Measurements from ENCODE around the gene F3.

The F3 gene

DNA sequence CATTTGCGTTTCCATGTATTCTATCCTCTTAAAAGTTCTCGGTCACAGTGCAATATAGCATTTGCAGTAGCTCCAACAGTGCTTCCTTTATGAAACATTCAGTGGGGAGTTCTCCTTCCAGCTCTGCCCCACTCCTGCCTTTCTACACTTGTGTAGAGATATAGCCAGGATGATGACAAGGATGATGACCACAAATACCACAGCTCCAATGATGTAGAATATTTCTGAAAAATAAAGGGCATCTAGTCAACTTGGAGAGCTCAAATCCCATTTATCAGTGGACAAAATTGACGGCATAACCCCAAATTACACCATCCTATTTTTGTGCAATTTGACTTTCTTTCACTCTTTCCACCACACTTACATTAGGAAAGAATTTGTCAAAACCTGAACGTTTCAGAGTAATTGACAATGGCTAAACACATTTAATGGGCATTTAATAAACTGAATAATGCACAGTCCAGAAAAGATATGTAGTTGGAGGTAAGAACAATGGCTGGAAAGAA is 11.1 kb downstream of the F3 start:
- Histone ChIP-seq H3K79me1 (ENCODE audit: low read depth, low read length) (no peaks in the 10 kb centered on the region), H3K27me3 (ENCODE audit: control insufficient read depth in 3 of 3, insufficient read depth in 3 of 3, low read depth in 1 of 3, low read length in 3 of 3) (no peaks in the 10 kb centered on the region), H3K27ac (replicated peaks; ENCODE audit: low read length) (no peak overlapping the region), H3K36me3 (replicated peaks in 1 of 2; ENCODE audit: control insufficient read depth in 2 of 2, insufficient read depth in 2 of 2, low read length in 2 of 2) (peaks cover 2 to 69% of the 10 kb centered on the region in 2 donors), H4K91ac (ENCODE audit: low read depth, low read length, poor library complexity) (no peak overlapping the region), H2BK5ac (ENCODE audit: low read length) (no peak overlapping the region), H2BK12ac (ENCODE audit: low read length) (no peak overlapping the region), H2BK120ac (ENCODE audit: low read depth, low read length) (no peak overlapping the region), H3K4me1 (ENCODE audit: control insufficient read depth in 2 of 2, insufficient read depth in 1 of 2, low read depth in 1 of 2, low read length in 2 of 2) (peaks cover 0 to 8% of the 10 kb centered on the region in 2 donors), H3K18ac (ENCODE audit: low read length) (no peak overlapping the region), H3K23ac (ENCODE audit: low read depth, low read length, poor library complexity) (no peak overlapping the region), H2AFZ (ENCODE audit: low read length) (no peak overlapping the region), H3K4ac (ENCODE audit: low read length) (no peak overlapping the region), H3K4me2 (ENCODE audit: insufficient read depth, low read length, poor library complexity, severe bottlenecking) (no peak overlapping the region), H2BK15ac (ENCODE audit: low read length) (no peak overlapping the region), H2AK5ac (ENCODE audit: low read depth, low read length) (no peak overlapping the region), H4K8ac (ENCODE audit: low read depth, low read length) (no peak overlapping the region), H3K9ac (ENCODE audit: low read depth, low read length, poor library complexity) (no peak overlapping the region), H3K14ac (ENCODE audit: low read length) (no peak overlapping the region), H3K9me3 (replicated peaks in 1 of 2; ENCODE audit: control insufficient read depth in 2 of 2, insufficient read depth in 1 of 2, low read depth in 1 of 2, low read length in 2 of 2) (peaks cover 0 to 10% of the 10 kb centered on the region in 2 donors), H3K4me3 (ENCODE audit: low read length in 2 of 2) (no peak overlapping the region)
- no CpG with 5 or more reads among the region's 4 CpGs for WGBS, 2 donors (ENCODE audit: extremely low coverage in 2 of 2, insufficient read length in 2 of 2, insufficient replicate concordance in 1 of 2)
- DNase-seq (ENCODE audit: low spot score) = no peak

DNA sequence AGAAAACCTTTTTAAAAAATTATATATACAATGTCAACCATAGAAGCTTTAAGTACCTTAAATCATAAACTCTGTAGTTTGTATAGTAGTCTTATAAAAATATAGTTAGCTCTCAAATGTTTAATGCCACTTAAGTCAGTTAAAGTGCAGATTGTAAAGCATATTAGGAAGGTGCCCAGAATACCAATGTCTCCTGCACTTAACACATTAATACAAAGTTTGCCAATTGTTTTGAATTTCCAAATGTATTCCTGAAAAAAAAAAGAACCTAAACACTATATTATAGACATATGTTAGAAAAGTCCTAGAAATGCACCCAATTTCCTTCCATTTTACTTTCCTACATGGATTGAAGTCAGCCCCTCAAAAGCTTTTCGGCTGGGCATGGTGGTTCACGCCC is 12.1 kb downstream of the F3 start:
- Histone ChIP-seq H3K4ac (ENCODE audit: low read length) (no peak overlapping the region), H2BK15ac (ENCODE audit: low read length) (no peak overlapping the region), H3K4me1 (ENCODE audit: control insufficient read depth in 2 of 2, insufficient read depth in 1 of 2, low read depth in 1 of 2, low read length in 2 of 2) (peaks cover 0 to 8% of the 10 kb centered on the region in 2 donors), H2BK12ac (ENCODE audit: low read length) (no peak overlapping the region), H3K27ac (replicated peaks; ENCODE audit: low read length) (no peak overlapping the region), H3K14ac (ENCODE audit: low read length) (no peak overlapping the region), H3K9ac (ENCODE audit: low read depth, low read length, poor library complexity) (no peak overlapping the region), H3K23ac (ENCODE audit: low read depth, low read length, poor library complexity) (no peak overlapping the region), H3K18ac (ENCODE audit: low read length) (no peak overlapping the region), H3K36me3 (replicated peaks in 1 of 2; ENCODE audit: control insufficient read depth in 2 of 2, insufficient read depth in 2 of 2, low read length in 2 of 2) (peaks cover 2 to 59% of the 10 kb centered on the region in 2 donors), H2BK5ac (ENCODE audit: low read length) (no peak overlapping the region), H4K8ac (ENCODE audit: low read depth, low read length) (no peak overlapping the region), H4K91ac (ENCODE audit: low read depth, low read length, poor library complexity) (no peak overlapping the region), H3K79me1 (ENCODE audit: low read depth, low read length) (no peaks in the 10 kb centered on the region), H3K4me3 (ENCODE audit: low read length in 2 of 2) (no peak overlapping the region), H3K4me2 (ENCODE audit: insufficient read depth, low read length, poor library complexity, severe bottlenecking) (no peak overlapping the region), H3K9me3 (replicated peaks in 1 of 2; ENCODE audit: control insufficient read depth in 2 of 2, insufficient read depth in 1 of 2, low read depth in 1 of 2, low read length in 2 of 2) (peaks cover 0 to 10% of the 10 kb centered on the region in 2 donors), H2AK5ac (ENCODE audit: low read depth, low read length) (no peak overlapping the region), H3K27me3 (ENCODE audit: control insufficient read depth in 3 of 3, insufficient read depth in 3 of 3, low read depth in 1 of 3, low read length in 3 of 3) (no peaks in the 10 kb centered on the region), H2BK120ac (ENCODE audit: low read depth, low read length) (no peak overlapping the region), H2AFZ (ENCODE audit: low read length) (no peak overlapping the region)
- WGBS, 2 donors (ENCODE audit: extremely low coverage in 2 of 2, insufficient read length in 2 of 2, insufficient replicate concordance in 1 of 2) = no CpG with 5 or more reads among the region's 2 CpGs
- no peak for DNase-seq (ENCODE audit: low spot score)

DNA sequence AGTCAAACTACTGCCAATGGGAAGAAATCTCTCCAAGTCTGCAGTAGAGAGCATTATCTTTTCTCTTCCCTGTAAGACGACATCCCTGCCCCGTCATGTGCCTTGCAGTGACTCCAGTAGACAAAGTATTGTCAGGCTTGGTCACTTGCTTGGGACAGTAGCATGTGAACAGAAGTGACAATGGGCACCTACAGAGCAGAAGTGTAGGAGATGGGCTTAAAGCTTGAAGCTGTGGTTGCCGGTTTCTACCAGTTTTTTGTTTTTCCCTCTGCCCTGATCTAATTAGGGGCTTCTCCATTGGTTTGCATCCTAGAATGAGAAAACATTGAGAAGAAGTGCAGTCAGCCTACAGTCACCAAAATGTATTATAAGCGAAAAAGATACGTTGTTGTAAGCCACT is 12.7 kb downstream of the F3 start:
- no peak overlapping the region for H2BK120ac ChIP-seq (ENCODE audit: low read depth, low read length)
- peaks cover 0 to 8% of the 10 kb centered on the region in 2 donors for H3K4me1 ChIP-seq (ENCODE audit: control insufficient read depth in 2 of 2, insufficient read depth in 1 of 2, low read depth in 1 of 2, low read length in 2 of 2)
- H2BK12ac ChIP-seq (ENCODE audit: low read length) = no peak overlapping the region
- no peak for DNase-seq (ENCODE audit: low spot score)
- no peak overlapping the region for H3K18ac ChIP-seq (ENCODE audit: low read length)
- H3K23ac ChIP-seq (ENCODE audit: low read depth, low read length, poor library complexity) = no peak overlapping the region
- H3K4me3 ChIP-seq (ENCODE audit: low read length in 2 of 2) = no peak overlapping the region
- H3K79me1 ChIP-seq (ENCODE audit: low read depth, low read length) = no peaks in the 10 kb centered on the region
- no peak overlapping the region for H3K27ac ChIP-seq (replicated peaks; ENCODE audit: low read length)
- H3K4ac ChIP-seq (ENCODE audit: low read length) = no peak overlapping the region
- no peak overlapping the region for H3K4me2 ChIP-seq (ENCODE audit: insufficient read depth, low read length, poor library complexity, severe bottlenecking)
- no peak overlapping the region for H2AK5ac ChIP-seq (ENCODE audit: low read depth, low read length)
- no CpG with 5 or more reads among the region's 5 CpGs for WGBS, 2 donors (ENCODE audit: extremely low coverage in 2 of 2, insufficient read length in 2 of 2, insufficient replicate concordance in 1 of 2)
- H4K8ac ChIP-seq (ENCODE audit: low read depth, low read length) = no peak overlapping the region
- no peak overlapping the region for H2BK15ac ChIP-seq (ENCODE audit: low read length)
- H2AFZ ChIP-seq (ENCODE audit: low read length) = no peak overlapping the region
- peaks cover 2 to 54% of the 10 kb centered on the region in 2 donors for H3K36me3 ChIP-seq (replicated peaks in 1 of 2; ENCODE audit: control insufficient read depth in 2 of 2, insufficient read depth in 2 of 2, low read length in 2 of 2)
- no peaks in the 10 kb centered on the region for H3K27me3 ChIP-seq (ENCODE audit: control insufficient read depth in 3 of 3, insufficient read depth in 3 of 3, low read depth in 1 of 3, low read length in 3 of 3)
- no peak overlapping the region for H2BK5ac ChIP-seq (ENCODE audit: low read length)
- no peak overlapping the region for H4K91ac ChIP-seq (ENCODE audit: low read depth, low read length, poor library complexity)
- H3K9me3 ChIP-seq (replicated peaks in 1 of 2; ENCODE audit: control insufficient read depth in 2 of 2, insufficient read depth in 1 of 2, low read depth in 1 of 2, low read length in 2 of 2) = peaks cover 0 to 10% of the 10 kb centered on the region in 2 donors
- H3K14ac ChIP-seq (ENCODE audit: low read length) = no peak overlapping the region
- H3K9ac ChIP-seq (ENCODE audit: low read depth, low read length, poor library complexity) = no peak overlapping the region

DNA sequence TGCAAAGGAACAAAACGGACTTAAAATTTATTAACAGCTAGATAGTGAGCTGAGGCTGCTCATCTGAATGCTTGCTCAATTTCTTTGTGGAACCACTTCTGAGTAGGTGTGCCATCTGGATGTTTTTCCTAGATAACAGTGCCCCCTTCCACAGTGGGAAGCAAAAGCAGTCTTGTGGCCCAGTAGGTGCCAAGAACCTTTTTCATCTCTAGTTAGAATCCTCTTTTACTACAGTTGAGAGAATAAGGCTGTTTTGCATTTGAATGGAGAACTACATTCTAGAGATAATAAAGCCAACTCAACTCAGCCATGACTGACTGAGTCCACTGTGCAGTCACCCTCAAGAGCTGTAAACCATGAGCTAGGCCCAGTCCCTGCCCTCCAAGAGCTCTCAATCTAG is 13.3 kb downstream of the F3 start:
- H3K4ac ChIP-seq (ENCODE audit: low read length) = no peak overlapping the region
- no peaks in the 10 kb centered on the region for H3K79me1 ChIP-seq (ENCODE audit: low read depth, low read length)
- H3K36me3 ChIP-seq (replicated peaks in 1 of 2; ENCODE audit: control insufficient read depth in 2 of 2, insufficient read depth in 2 of 2, low read length in 2 of 2) = peaks cover 2 to 49% of the 10 kb centered on the region in 2 donors
- H3K9ac ChIP-seq (ENCODE audit: low read depth, low read length, poor library complexity) = no peak overlapping the region
- no peak overlapping the region for H2BK5ac ChIP-seq (ENCODE audit: low read length)
- no peak overlapping the region for H3K18ac ChIP-seq (ENCODE audit: low read length)
- H3K27me3 ChIP-seq (ENCODE audit: control insufficient read depth in 3 of 3, insufficient read depth in 3 of 3, low read depth in 1 of 3, low read length in 3 of 3) = no peaks in the 10 kb centered on the region
- no peak overlapping the region for H3K4me2 ChIP-seq (ENCODE audit: insufficient read depth, low read length, poor library complexity, severe bottlenecking)
- no peak overlapping the region for H2AFZ ChIP-seq (ENCODE audit: low read length)
- H3K4me1 ChIP-seq (ENCODE audit: control insufficient read depth in 2 of 2, insufficient read depth in 1 of 2, low read depth in 1 of 2, low read length in 2 of 2) = peaks cover 0 to 8% of the 10 kb centered on the region in 2 donors
- H3K23ac ChIP-seq (ENCODE audit: low read depth, low read length, poor library complexity) = no peak overlapping the region
- H2BK15ac ChIP-seq (ENCODE audit: low read length) = no peak overlapping the region
- no peak overlapping the region for H3K27ac ChIP-seq (replicated peaks; ENCODE audit: low read length)
- no CpG with 5 or more reads among the region's 1 CpG for WGBS, 2 donors (ENCODE audit: extremely low coverage in 2 of 2, insufficient read length in 2 of 2, insufficient replicate concordance in 1 of 2)
- peaks cover 0 to 10% of the 10 kb centered on the region in 2 donors for H3K9me3 ChIP-seq (replicated peaks in 1 of 2; ENCODE audit: control insufficient read depth in 2 of 2, insufficient read depth in 1 of 2, low read depth in 1 of 2, low read length in 2 of 2)
- H2BK120ac ChIP-seq (ENCODE audit: low read depth, low read length) = no peak overlapping the region
- H4K8ac ChIP-seq (ENCODE audit: low read depth, low read length) = no peak overlapping the region
- no peak overlapping the region for H2AK5ac ChIP-seq (ENCODE audit: low read depth, low read length)
- H2BK12ac ChIP-seq (ENCODE audit: low read length) = no peak overlapping the region
- H4K91ac ChIP-seq (ENCODE audit: low read depth, low read length, poor library complexity) = no peak overlapping the region
- H3K14ac ChIP-seq (ENCODE audit: low read length) = no peak overlapping the region
- no peak for DNase-seq (ENCODE audit: low spot score)
- H3K4me3 ChIP-seq (ENCODE audit: low read length in 2 of 2) = no peak overlapping the region

Measured in neuronal stem cell (in vitro differentiated cells).